Mucosa of rectum (tissue), 2 donors: ENCODE results near the gene B4GAT1.
"Not testable (repeated sequence)": the region's sequence is repeated elsewhere in the genome, so short reads cannot be mapped to it uniquely, and the experiment has no call there.

ENCODE experiments used
- H3K27ac ChIP-seq, 2 donors: one replicate each; pipeline ENCODE4 v1.7.0; 2013; ENCODE audit warnings: inconsistent platforms in 2 of 2, low read depth in 2 of 2, low read length in 2 of 2
- H3K27me3 ChIP-seq, 2 donors: one replicate each; pipeline ENCODE4 v1.7.0; 2013; ENCODE audit warnings: low read length in 2 of 2; ENCODE audit not compliant: control insufficient read depth in 2 of 2, insufficient read depth in 2 of 2
- H3K36me3 ChIP-seq, 2 donors: one replicate each; pipeline ENCODE4 v1.7.0; 2013; ENCODE audit warnings: low read length in 2 of 2; ENCODE audit not compliant: control insufficient read depth in 2 of 2, insufficient read depth in 2 of 2
- H3K4me1 ChIP-seq, 2 donors: one replicate each; pipeline ENCODE4 v1.7.0; 2013; ENCODE audit warnings: low read length in 2 of 2, mild to moderate bottlenecking in 1 of 2; ENCODE audit not compliant: control insufficient read depth in 2 of 2, insufficient read depth in 2 of 2
- H3K4me3 ChIP-seq, 2 donors: one replicate each; pipeline ENCODE4 v1.7.0; 2013; ENCODE audit warnings: low read length in 2 of 2
- H3K9ac ChIP-seq, 2 donors: one replicate each; pipeline ENCODE4 v1.7.0; 2013; ENCODE audit warnings: low read length in 2 of 2, low read depth in 1 of 2, mild to moderate bottlenecking in 1 of 2
- H3K9me3 ChIP-seq, 2 donors: one replicate each; pipeline ENCODE4 v1.7.0; 2013; ENCODE audit warnings: low read length in 2 of 2; ENCODE audit not compliant: control insufficient read depth in 2 of 2
- donor health status: healthy.
- donor health status: Normal muscosa, but diverticular disease.

B4GAT1 gene

GRCh38 chr11:66347425-66348276 lies at the start of gene B4GAT1:
TSS of gene B4GAT1 (minus strand) at chr11:66347629. CDS start at chr11:66347545, 84 bp downstream.
- no peaks in the 10 kb centered on the region for H3K27me3 ChIP-seq
- peak within 1 kb of the TSS; percentile 83 to 96 for H3K4me3 ChIP-seq
- H3K9ac ChIP-seq: peak within 1 kb of the TSS; percentile 91 to 97
- no peaks in the 10 kb centered on the region for H3K9me3 ChIP-seq
- peak within 1 kb of the TSS; percentile 93 to 94 for H3K27ac ChIP-seq
- H3K4me1 ChIP-seq: peaks cover 40 to 56% of the 10 kb centered on the region in 2 donors
- peaks cover 0 to 2% of the 10 kb centered on the region in 2 donors for H3K36me3 ChIP-seq

- Histone ChIP-seq H3K36me3 (no peaks in the 10 kb centered on the region), H3K9ac (no peak overlapping the region), H3K4me1 (no peaks in the 10 kb centered on the region), H3K27ac (no peak overlapping the region), H3K9me3 (no peaks in the 10 kb centered on the region), H3K27me3 (no peaks in the 10 kb centered on the region), H3K4me3 (no peak overlapping the region)
Observed at GRCh38 chr11:66393954-66394353, 46.5 kb upstream of the B4GAT1 start.

- H3K9ac ChIP-seq: no peak overlapping the region
- H3K4me3 ChIP-seq: no peak overlapping the region
- H3K4me1 ChIP-seq: no peaks in the 10 kb centered on the region
- H3K27ac ChIP-seq: no peak overlapping the region
- H3K27me3 ChIP-seq: no peaks in the 10 kb centered on the region
- H3K9me3 ChIP-seq: no peaks in the 10 kb centered on the region
- H3K36me3 ChIP-seq: no peaks in the 10 kb centered on the region
Observed at GRCh38 chr11:66391322-66391721, 43.9 kb upstream of the B4GAT1 start.

- no peak overlapping the region for H3K4me3 ChIP-seq
- no peak overlapping the region for H3K27ac ChIP-seq
- no peaks in the 10 kb centered on the region for H3K36me3 ChIP-seq
- no peak overlapping the region for H3K9ac ChIP-seq
- no peaks in the 10 kb centered on the region for H3K27me3 ChIP-seq
- no peaks in the 10 kb centered on the region for H3K9me3 ChIP-seq
- no peaks in the 10 kb centered on the region for H3K4me1 ChIP-seq
Observed at GRCh38 chr11:66388780-66389386, 41.5 kb upstream of the B4GAT1 start.

GRCh38 chr11:66386171-66387069 lies 39.0 kb upstream of the B4GAT1 start:
- no peak overlapping the region for H3K27ac ChIP-seq
- H3K36me3 ChIP-seq: no peaks in the 10 kb centered on the region
- no peaks in the 10 kb centered on the region for H3K27me3 ChIP-seq
- no peaks in the 10 kb centered on the region for H3K4me1 ChIP-seq
- H3K4me3 ChIP-seq: peak overlapping the region in 1 of 2 donors; percentile 20
- no peaks in the 10 kb centered on the region for H3K9me3 ChIP-seq
- peak overlapping the region in 1 of 2 donors; percentile 58 for H3K9ac ChIP-seq

GRCh38 chr11:66384316-66384715 lies 36.9 kb upstream of the B4GAT1 start:
- not testable (repeated sequence) for H3K36me3 ChIP-seq, H3K9me3 ChIP-seq, H3K4me1 ChIP-seq, H3K4me3 ChIP-seq, H3K27ac ChIP-seq, H3K9ac ChIP-seq, H3K27me3 ChIP-seq

GRCh38 chr11:66380264-66380663 lies 32.8 kb upstream of the B4GAT1 start:
- not testable (repeated sequence) for H3K9ac ChIP-seq, H3K4me3 ChIP-seq, H3K27me3 ChIP-seq, H3K4me1 ChIP-seq, H3K27ac ChIP-seq, H3K9me3 ChIP-seq, H3K36me3 ChIP-seq

GRCh38 chr11:66373690-66374287 lies 26.4 kb upstream of the B4GAT1 start:
- H3K27me3 ChIP-seq, H3K36me3 ChIP-seq, H3K9me3 ChIP-seq, H3K27ac ChIP-seq, H3K4me3 ChIP-seq, H3K9ac ChIP-seq: not testable (repeated sequence)
- H3K4me1 ChIP-seq: peaks cover 4 to 16% of the 10 kb centered on the region in 2 donors

- H3K27ac ChIP-seq: no peak overlapping the region
- H3K9ac ChIP-seq: no peak overlapping the region
- no peaks in the 10 kb centered on the region for H3K27me3 ChIP-seq
- H3K4me1 ChIP-seq: peaks cover 4 to 16% of the 10 kb centered on the region in 2 donors
- no peak overlapping the region for H3K4me3 ChIP-seq
- H3K36me3 ChIP-seq: peaks cover 2 to 3% of the 10 kb centered on the region in 2 donors
- no peaks in the 10 kb centered on the region for H3K9me3 ChIP-seq
Observed at GRCh38 chr11:66373265-66373664, 25.8 kb upstream of the B4GAT1 start.
